BLaER1 treated with 17β-estradiol and CSF1 and Interleukin-3, amounts not matched to agents 10 nM and 100 nM (cell line): ENCODE measurements around the gene ICOS.

ENCODE experiments used
- H3K27ac ChIP-seq, 11 experiments: shearing (Covaris generic); formaldehyde crosslinking; 2 replicates each; pipeline ENCODE4 v1.8.1; 2022
- H3K27me3 ChIP-seq, 11 experiments: shearing (Covaris generic); formaldehyde crosslinking; 2 replicates each; pipeline ENCODE4 v1.8.1; 2022
- H3K36me3 ChIP-seq, 11 experiments: shearing (Covaris generic); formaldehyde crosslinking; 2 replicates each; pipeline ENCODE4 v1.8.1; 2022
- H3K4me1 ChIP-seq, 10 experiments: shearing (Covaris generic); formaldehyde crosslinking; 2 replicates each; pipeline ENCODE4 v1.8.1; 2022
- H3K4me2 ChIP-seq, 11 experiments: shearing (Covaris generic); formaldehyde crosslinking; 2 replicates each; pipeline ENCODE4 v1.8.1; 2022
- H3K4me3 ChIP-seq, 10 experiments: shearing (Covaris generic); formaldehyde crosslinking; 2 replicates each; pipeline ENCODE4 v1.8.1; 2022
- H3K9ac ChIP-seq, 11 experiments: shearing (Covaris generic); formaldehyde crosslinking; 2 replicates each; pipeline ENCODE4 v1.8.1; 2022
- H3K9me3 ChIP-seq, 11 experiments: shearing (Covaris generic); formaldehyde crosslinking; replicated peaks in 1 of 11; 2 replicates each; pipeline ENCODE4 v1.8.1; 2022
- H4K20me1 ChIP-seq, 11 experiments: shearing (Covaris generic); formaldehyde crosslinking; 2 replicates each; pipeline ENCODE4 v1.8.1; 2022
- Cebpa-rat ChIP-seq, 11 experiments: shearing (Covaris generic); IDR thresholded peaks; 2 replicates each; pipeline ENCODE4 v1.8.1; 2022

Gene ICOS

DNA sequence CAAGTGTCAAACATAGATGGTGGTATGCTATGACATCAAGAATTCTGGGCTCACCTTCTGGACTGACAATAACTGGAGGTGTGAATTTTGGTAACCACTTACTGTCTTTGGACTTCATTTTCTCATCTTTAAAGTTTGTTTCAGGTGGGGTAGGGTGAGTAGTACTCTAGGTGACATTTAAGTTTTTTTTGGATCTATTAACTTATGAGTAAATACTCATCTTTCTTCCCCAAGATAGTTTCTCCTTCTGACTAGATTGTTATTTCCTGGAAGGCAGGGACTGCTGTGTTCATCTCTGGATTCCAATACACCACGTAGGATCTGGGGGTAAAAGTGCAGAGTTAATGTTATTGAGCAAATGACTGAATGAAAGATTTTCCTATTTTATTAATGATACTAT lies 55.9 kb downstream of the ICOS start:
- Histone ChIP-seq H3K27me3 (no peaks in the 10 kb centered on the region), H3K9me3 (peaks cover 0 to 24% (median 0%) of the 10 kb centered on the region in 11 experiments; a peak in 4 of 22 replicates), H3K4me2 (peak overlapping the region in 5 of 11 experiments; percentile 44 to 69 (median 52); a peak in 9 of 22 replicates), H3K4me1 (peaks cover 0 to 80% (median 18%) of the 10 kb centered on the region in 10 experiments; a peak in 12 of 20 replicates), H3K4me3 (no peak overlapping the region), H3K27ac (peak overlapping the region in 5 of 11 experiments; percentile 15 to 98 (median 91); a peak in 7 of 22 replicates), H4K20me1 (no peaks in the 10 kb centered on the region), H3K36me3 (no peaks in the 10 kb centered on the region), H3K9ac (no peak overlapping the region; a peak in 2 of 22 replicates)
- no peak for TF ChIP-seq Cebpa-rat (IDR thresholded peaks at IDR 0.05)

- Histone ChIP-seq H3K27me3 (no peaks in the 10 kb centered on the region), H3K4me2 (peak overlapping the region in 5 of 11 experiments; percentile 44 to 69 (median 52); a peak in 9 of 22 replicates), H3K27ac (peak overlapping the region in 5 of 11 experiments; percentile 15 to 98 (median 91); a peak in 7 of 22 replicates), H3K4me3 (no peak overlapping the region), H3K36me3 (no peaks in the 10 kb centered on the region), H3K9ac (no peak overlapping the region; a peak in 1 of 22 replicates), H3K9me3 (peaks cover 0 to 21% (median 0%) of the 10 kb centered on the region in 11 experiments; a peak in 3 of 22 replicates), H3K4me1 (peaks cover 0 to 79% (median 18%) of the 10 kb centered on the region in 10 experiments; a peak in 12 of 20 replicates), H4K20me1 (no peaks in the 10 kb centered on the region)
- no peak for TF ChIP-seq Cebpa-rat (IDR thresholded peaks at IDR 0.05)
Measured at GRCh38 chr2:203993011-203993410, 56.4 kb downstream of the ICOS start.

GRCh38 chr2:203993560-203993959 lies 57.0 kb downstream of the ICOS start:
- Histone ChIP-seq H3K9ac (no peak overlapping the region), H3K36me3 (no peaks in the 10 kb centered on the region), H4K20me1 (no peaks in the 10 kb centered on the region), H3K27ac (peak overlapping the region in 3 of 11 experiments; percentile 91 to 98 (median 93); a peak in 6 of 22 replicates), H3K9me3 (peaks cover 0 to 17% (median 0%) of the 10 kb centered on the region in 11 experiments; a peak in 3 of 22 replicates), H3K27me3 (no peaks in the 10 kb centered on the region), H3K4me1 (peaks cover 0 to 79% (median 18%) of the 10 kb centered on the region in 10 experiments; a peak in 12 of 20 replicates), H3K4me2 (peak overlapping the region in 3 of 11 experiments; percentile 52 to 69 (median 62); a peak in 5 of 22 replicates), H3K4me3 (no peak overlapping the region)
- no peak for TF ChIP-seq Cebpa-rat (IDR thresholded peaks at IDR 0.05)

- Histone ChIP-seq H3K36me3 (no peaks in the 10 kb centered on the region), H3K4me2 (peak overlapping the region in 3 of 11 experiments; percentile 1 to 69 (median 14); a peak in 4 of 22 replicates), H3K27me3 (no peaks in the 10 kb centered on the region), H4K20me1 (no peaks in the 10 kb centered on the region), H3K9ac (no peak overlapping the region), H3K4me3 (no peak overlapping the region), H3K27ac (peak overlapping the region in 1 of 11 experiments; percentile 12; a peak in 2 of 22 replicates), H3K9me3 (peaks cover 0 to 11% (median 0%) of the 10 kb centered on the region in 11 experiments; a peak in 3 of 22 replicates), H3K4me1 (peaks cover 3 to 80% (median 10%) of the 10 kb centered on the region in 10 experiments; a peak in 14 of 20 replicates)
- TF ChIP-seq Cebpa-rat (IDR thresholded peaks at IDR 0.05) = no peak
Measured at GRCh38 chr2:203994735-203995134, 58.2 kb downstream of the ICOS start.

- Histone ChIP-seq H3K4me1 (peaks cover 6 to 68% (median 12%) of the 10 kb centered on the region in 10 experiments; a peak in 15 of 20 replicates), H3K27me3 (no peaks in the 10 kb centered on the region), H3K9me3 (peaks cover 0 to 6% (median 0%) of the 10 kb centered on the region in 11 experiments; a peak in 3 of 22 replicates), H3K4me3 (no peak overlapping the region), H3K4me2 (no peak overlapping the region), H3K9ac (no peak overlapping the region), H3K36me3 (no peaks in the 10 kb centered on the region), H3K27ac (no peak overlapping the region), H4K20me1 (no peaks in the 10 kb centered on the region)
- TF ChIP-seq Cebpa-rat (IDR thresholded peaks at IDR 0.05) = no peak
Measured at GRCh38 chr2:203996692-203997091, 60.1 kb downstream of the ICOS start.

GRCh38 chr2:203997481-203997880 lies 60.9 kb downstream of the ICOS start:
- no peaks in the 10 kb centered on the region; a peak in 1 of 22 replicates for H3K9me3 ChIP-seq
- H3K4me1 ChIP-seq = peaks cover 6 to 60% (median 11%) of the 10 kb centered on the region in 10 experiments; a peak in 15 of 20 replicates
- TF ChIP-seq Cebpa-rat (IDR thresholded peaks at IDR 0.05) = no peak
- H3K27me3 ChIP-seq = no peaks in the 10 kb centered on the region
- H3K9ac ChIP-seq = no peak overlapping the region
- H3K27ac ChIP-seq = no peak overlapping the region
- H4K20me1 ChIP-seq = no peaks in the 10 kb centered on the region
- peak overlapping the region in 2 of 11 experiments; percentile 47 to 51; a peak in 1 of 22 replicates for H3K4me2 ChIP-seq
- no peak overlapping the region for H3K4me3 ChIP-seq
- H3K36me3 ChIP-seq = no peaks in the 10 kb centered on the region

- Histone ChIP-seq H3K9ac (no peak overlapping the region), H3K4me1 (peaks cover under 1 to 53% (median 11%) of the 10 kb centered on the region in 10 experiments; a peak in 15 of 20 replicates), H3K4me3 (no peak overlapping the region), H3K9me3 (no peaks in the 10 kb centered on the region; a peak in 1 of 22 replicates), H4K20me1 (no peaks in the 10 kb centered on the region), H3K36me3 (no peaks in the 10 kb centered on the region), H3K4me2 (peak overlapping the region in 3 of 11 experiments; percentile 8 to 51 (median 47); a peak in 4 of 22 replicates), H3K27ac (no peak overlapping the region), H3K27me3 (no peaks in the 10 kb centered on the region)
- TF ChIP-seq Cebpa-rat (IDR thresholded peaks at IDR 0.05) = no peak
Measured at GRCh38 chr2:203997980-203998809, 61.6 kb downstream of the ICOS start.

- no peak overlapping the region for H3K4me3 ChIP-seq
- no peaks in the 10 kb centered on the region for H4K20me1 ChIP-seq
- H3K4me1 ChIP-seq = peaks cover 0 to 41% (median 12%) of the 10 kb centered on the region in 10 experiments; a peak in 11 of 20 replicates
- TF ChIP-seq Cebpa-rat (IDR thresholded peaks at IDR 0.05) = no peak
- no peak overlapping the region for H3K27ac ChIP-seq
- peak overlapping the region in 8 of 11 experiments; percentile 0 to 51 (median 20); a peak in 8 of 22 replicates for H3K4me2 ChIP-seq
- no peaks in the 10 kb centered on the region for H3K27me3 ChIP-seq
- H3K36me3 ChIP-seq = no peaks in the 10 kb centered on the region
- H3K9me3 ChIP-seq = no peaks in the 10 kb centered on the region; a peak in 1 of 22 replicates
- H3K9ac ChIP-seq = no peak overlapping the region
Measured at GRCh38 chr2:203999835-204000234, 63.3 kb downstream of the ICOS start.

- no peak overlapping the region for H3K9ac ChIP-seq
- H3K27me3 ChIP-seq = no peaks in the 10 kb centered on the region
- no peak for TF ChIP-seq Cebpa-rat (IDR thresholded peaks at IDR 0.05)
- H3K4me3 ChIP-seq = no peak overlapping the region
- H3K9me3 ChIP-seq = no peaks in the 10 kb centered on the region; a peak in 1 of 22 replicates
- no peaks in the 10 kb centered on the region for H3K36me3 ChIP-seq
- peaks cover 0 to 40% (median 12%) of the 10 kb centered on the region in 10 experiments; a peak in 11 of 20 replicates for H3K4me1 ChIP-seq
- H3K27ac ChIP-seq = no peak overlapping the region
- H3K4me2 ChIP-seq = peak overlapping the region in 7 of 11 experiments; percentile 3 to 31 (median 18); a peak in 8 of 22 replicates
- H4K20me1 ChIP-seq = no peaks in the 10 kb centered on the region
Measured at GRCh38 chr2:204000446-204000845, 63.9 kb downstream of the ICOS start.
